GM08714 (cell line): ENCODE results near the gene KLRG1.

Experiments used
- H3K4me3 ChIP-seq: fragments of 200-500 bp; sonication (Bioruptor generic); 2 replicates; pipeline ENCODE4 v1.5.1; 2014; ENCODE audit warnings: mild to moderate bottlenecking, low read length, inconsistent platforms
- ZNF274 ChIP-seq: IDR thresholded peaks from 2 replicates; pipeline ENCODE4 v1.6.1; 2012; ENCODE audit warnings: mild to moderate bottlenecking, low read depth, low read length

Gene KLRG1

GRCh38 chr12:9048930-9049329 lies 59.6 kb downstream of the KLRG1 start:
- H3K4me3 ChIP-seq: no peak overlapping the region
- no peak for TF ChIP-seq ZNF274

DNA sequence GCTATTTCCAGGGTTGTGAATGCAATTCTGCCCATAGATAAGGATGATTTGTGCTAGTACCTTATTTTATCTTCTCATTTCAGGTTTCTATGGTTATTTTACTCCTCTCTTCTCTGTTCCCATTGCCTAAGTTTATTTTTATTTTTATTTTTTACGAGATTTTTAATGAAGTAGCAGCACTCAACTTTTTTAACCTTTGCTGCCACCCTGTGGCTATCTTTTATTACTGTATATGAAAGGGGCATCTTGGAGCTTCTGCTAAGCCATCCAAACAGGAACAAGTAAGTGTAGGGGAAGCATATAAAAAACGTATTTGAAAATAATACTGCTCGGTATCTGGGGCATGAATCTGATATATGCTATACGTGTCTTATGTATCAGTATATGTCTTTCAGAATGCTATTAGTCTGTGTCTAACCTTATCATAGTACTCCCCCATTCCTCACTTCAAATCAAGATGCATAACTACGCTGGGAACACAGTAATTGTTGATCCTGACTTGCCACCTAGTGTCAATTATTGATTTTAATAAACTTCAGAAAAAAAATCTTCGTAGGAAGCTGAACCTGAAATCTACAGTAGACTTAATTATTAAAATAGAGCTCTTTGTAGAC lies 60.3 kb downstream of the KLRG1 start:
- H3K4me3 ChIP-seq: no peak overlapping the region
- TF ChIP-seq ZNF274: no peak

DNA sequence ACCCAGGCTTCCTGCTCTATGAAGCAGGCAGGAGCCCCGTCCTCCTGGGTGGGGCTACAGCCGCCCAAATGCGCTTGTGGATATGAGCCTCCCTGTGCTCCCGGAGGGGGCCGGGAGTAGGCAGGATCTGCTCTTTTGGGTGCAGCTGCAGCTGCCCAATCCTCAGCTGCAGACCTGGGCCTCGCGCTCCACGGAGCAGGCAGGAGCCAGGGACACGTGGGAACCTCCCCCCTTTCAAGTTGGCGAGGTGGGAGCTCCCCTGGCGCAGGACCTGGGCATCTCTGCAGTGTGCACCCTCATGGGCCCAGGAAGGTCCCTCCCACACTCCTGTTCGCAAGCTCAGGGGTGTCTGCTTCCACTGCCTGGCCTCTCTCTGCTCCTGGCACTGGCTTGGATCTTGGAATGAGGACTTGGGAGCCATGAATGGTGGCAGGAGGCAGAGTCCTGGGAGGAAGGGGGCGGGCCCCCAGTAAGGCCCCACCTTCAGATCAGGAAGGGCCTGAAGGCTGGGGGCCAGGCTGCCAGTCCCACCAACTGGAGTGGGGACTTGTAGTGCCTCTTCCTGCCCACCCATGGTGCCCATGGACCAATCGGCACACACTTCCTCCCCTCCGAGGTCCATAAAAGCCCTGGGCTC lies 61.3 kb downstream of the KLRG1 start:
- TF ChIP-seq ZNF274: no peak

DNA sequence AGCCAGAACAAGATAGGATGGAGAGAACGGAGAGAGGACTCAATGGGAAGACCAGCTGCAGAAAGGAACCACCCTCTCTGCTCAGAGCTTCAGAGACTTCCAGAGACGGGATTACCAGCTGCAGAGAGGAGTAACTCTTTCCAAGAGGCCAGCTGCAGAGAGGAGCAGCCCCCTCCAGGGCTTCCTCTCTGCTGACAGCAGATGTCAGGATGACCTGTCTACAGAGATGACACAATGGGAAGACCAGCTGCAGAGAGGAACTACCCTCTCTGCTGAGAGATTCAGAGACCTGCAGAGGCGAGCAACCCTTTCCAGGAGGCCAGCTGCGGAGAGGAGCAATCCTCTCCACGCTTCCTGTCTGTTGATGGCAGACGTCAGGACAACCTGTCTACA lies 61.8 kb downstream of the KLRG1 start:
- H3K4me3 ChIP-seq: no peak overlapping the region
- no peak for TF ChIP-seq ZNF274

More for the DNA sequence above, 61.3 kb downstream of the KLRG1 start:
- H3K4me3 ChIP-seq: no peak overlapping the region

DNA sequence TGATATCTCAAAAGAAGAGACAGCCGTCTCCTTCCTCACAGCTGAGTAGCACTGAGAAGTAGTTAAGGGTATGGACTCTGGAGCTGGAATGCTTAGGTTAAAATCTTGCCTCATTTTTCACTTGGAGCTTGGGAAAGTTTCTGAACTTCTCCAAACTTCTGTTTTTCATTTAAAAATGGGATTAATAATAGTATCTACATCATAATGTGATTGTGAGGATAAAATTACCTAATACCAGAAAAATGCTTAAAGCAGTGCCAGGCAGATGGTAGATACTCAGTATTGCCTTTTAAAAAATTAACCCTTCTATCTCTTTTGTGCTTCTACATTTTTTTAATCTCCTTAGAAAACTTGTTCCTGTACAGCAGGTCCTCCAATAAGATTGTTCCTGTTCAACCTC lies 63.3 kb downstream of the KLRG1 start:
- no peak overlapping the region for H3K4me3 ChIP-seq
- TF ChIP-seq ZNF274: no peak
